DLD1 (cell line): ENCODE data around the gene SPINK4.

Experiments
- in situ Hi-C: cut with HindIII; loops from 2 replicates; pipeline ENCODE4 v1.10.0; 2017; ENCODE audit warnings: low sequenced_read_pairs

The SPINK4 gene

GRCh38 chr9:33229359-33230114, 10.4 kb upstream of the SPINK4 start:
- in situ Hi-C loops, result no loop called here

GRCh38 chr9:33230756-33231622, 9.0 kb upstream of the SPINK4 start:
- in situ Hi-C loops, result no loop called here

GRCh38 chr9:33231623-33231942, 8.4 kb upstream of the SPINK4 start:
- in situ Hi-C loops, result no loop called here

- in situ Hi-C loops, result no loop called here
Measured at GRCh38 chr9:33232815-33233214, 7.2 kb upstream of the SPINK4 start.

- in situ Hi-C loops, result no loop called here
Measured at GRCh38 chr9:33233626-33234342, 6.2 kb upstream of the SPINK4 start.

GRCh38 chr9:33234511-33235467, 5.2 kb upstream of the SPINK4 start:
- in situ Hi-C loops, result no loop called here

- in situ Hi-C loops, result no loop called here
Measured at GRCh38 chr9:33236571-33236970, 3.4 kb upstream of the SPINK4 start.

- in situ Hi-C loops, result no loop called here
Measured at GRCh38 chr9:33241298-33241697, 1.3 kb downstream of the SPINK4 start.

- in situ Hi-C loops, result no loop called here
Measured at GRCh38 chr9:33242609-33243134, 2.7 kb downstream of the SPINK4 start.

- in situ Hi-C loops, result no loop called here
Measured at GRCh38 chr9:33244137-33244784, 4.3 kb downstream of the SPINK4 start.

- in situ Hi-C loops, result no loop called here
Measured at GRCh38 chr9:33245341-33245740, 5.4 kb downstream of the SPINK4 start.

GRCh38 chr9:33246269-33246860, 6.4 kb downstream of the SPINK4 start:
- in situ Hi-C loops, result no loop called here

- in situ Hi-C loops, result no loop called here
Measured at GRCh38 chr9:33248606-33249005, 8.6 kb downstream of the SPINK4 start.

GRCh38 chr9:33249087-33249658, 9.2 kb downstream of the SPINK4 start:
- in situ Hi-C loops, result no loop called here

GRCh38 chr9:33249983-33250382, 10.0 kb downstream of the SPINK4 start:
- in situ Hi-C loops, result no loop called here

- in situ Hi-C loops, result no loop called here
Measured at GRCh38 chr9:33250458-33250995, 10.6 kb downstream of the SPINK4 start.

GRCh38 chr9:33254211-33254610, 14.2 kb downstream of the SPINK4 start:
- in situ Hi-C loops, result no loop called here

- in situ Hi-C loops, result no loop called here
Measured at GRCh38 chr9:33255014-33255413, 15.0 kb downstream of the SPINK4 start.

- in situ Hi-C loops, result no loop called here
Measured at GRCh38 chr9:33255471-33255870, 15.5 kb downstream of the SPINK4 start.
